PC-3 (cell line): Measurements from ENCODE around the gene TSSC4. TPM values are rescaled to one million over a fixed set of nuclear protein-coding genes. Genes with fewer than 3 reads are reported as not detected.

ENCODE experiments used
- ATAC-seq: fragments of 200-7000 bp; cut with Tn5 transposase; 2 replicates; pipeline ENCODE4 v1.9.1; 2020; ENCODE audit warnings: mild to moderate bottlenecking, moderate library complexity
- BruUV-seq: library from RNA; stranded (reverse); fragments of 400-500 nt; replicated peaks from 2 replicates; lab custom pipeline; 2021; lab: Mats Ljungman, UMichigan
- CTCF ChIA-PET: fragments of 300-600 bp; sonication (Branson Sonifier 250); formaldehyde crosslinking; loops from one replicate; lab custom pipeline; 2022; ENCODE audit warnings: antibody characterized with exemption; lab: Charles Lee
- POLR2A ChIA-PET: fragments of 300-600 bp; sonication (Branson Sonifier 250); formaldehyde crosslinking; loops from one replicate; lab custom pipeline; 2022; ENCODE audit warnings: antibody characterized with exemption; ENCODE audit not compliant: unreplicated experiment; lab: Charles Lee
- DNase-seq: peaks from one replicate; pipeline ENCODE4 v3.0.0-alpha.2; 2015
- H2AFZ ChIP-seq: fragments of 300-600 bp; sonication (generic); 2 replicates; pipeline ENCODE4 v1.6.0; 2016; ENCODE audit warnings: antibody characterized with exemption, low read length
- H3F3A ChIP-seq: fragments of 300-600 bp; sonication (generic); one replicate; pipeline ENCODE4 v1.6.0; 2017; ENCODE audit warnings: antibody characterized with exemption, low read length, control low read depth, mild to moderate bottlenecking; ENCODE audit not compliant: unreplicated experiment
- H3K27ac ChIP-seq: fragments of 300-600 bp; sonication (generic); 2 replicates; pipeline ENCODE4 v1.5.1; 2016; ENCODE audit warnings: mild to moderate bottlenecking, low read length
- H3K27me3 ChIP-seq: fragments of 300-600 bp; sonication (generic); 2 replicates; pipeline ENCODE4 v1.6.1; 2016; ENCODE audit warnings: low read length, mixed read lengths
- H3K36me3 ChIP-seq: fragments of 300-600 bp; sonication (generic); 2 replicates; pipeline ENCODE4 v1.6.1; 2016; ENCODE audit warnings: low read depth, mixed run types, low read length, mixed read lengths
- H3K4me1 ChIP-seq: fragments of 300-600 bp; sonication (generic); 2 replicates; pipeline ENCODE4 v1.5.1; 2016; ENCODE audit warnings: low read length; ENCODE audit not compliant: insufficient read depth
- H3K4me2 ChIP-seq: fragments of 300-600 bp; sonication (generic); 2 replicates; pipeline ENCODE4 v1.6.0; 2016; ENCODE audit warnings: low read length
- H3K4me3 ChIP-seq: fragments of 300-600 bp; sonication (generic); 2 replicates; pipeline ENCODE4 v1.5.1; 2016; ENCODE audit warnings: mild to moderate bottlenecking, low read length, mixed read lengths
- H3K79me2 ChIP-seq: fragments of 300-600 bp; sonication (generic); 2 replicates; pipeline ENCODE4 v1.6.1; 2017; ENCODE audit warnings: low read length, mixed read lengths
- H3K9ac ChIP-seq: fragments of 300-600 bp; sonication (generic); 2 replicates; pipeline ENCODE4 v1.6.0; 2016; ENCODE audit warnings: mild to moderate bottlenecking, low read length
- H3K9me2 ChIP-seq: fragments of 300-600 bp; sonication (generic); replicated peaks from 2 replicates; pipeline ENCODE4 v1.6.1; 2016; ENCODE audit warnings: mixed run types, low read length, mixed read lengths
- H3K9me3 ChIP-seq: fragments of 300-600 bp; sonication (generic); 2 replicates; pipeline ENCODE4 v1.6.1; 2016; ENCODE audit warnings: low read length, mixed read lengths
- H4K20me1 ChIP-seq: fragments of 300-600 bp; sonication (generic); 2 replicates; pipeline ENCODE4 v1.6.1; 2016; ENCODE audit warnings: low read length, mixed read lengths
- EZH2 ChIP-seq: fragments of 300-600 bp; sonication (generic); IDR thresholded peaks from one replicate; pipeline ENCODE4 v1.6.1; 2017; ENCODE audit warnings: antibody characterized with exemption, mild to moderate bottlenecking, low read length; ENCODE audit not compliant: unreplicated experiment
- EZH2phosphoT487 ChIP-seq: fragments of 300-600 bp; sonication (generic); IDR thresholded peaks from 2 replicates; pipeline ENCODE4 v1.6.1; 2018; ENCODE audit warnings: mild to moderate bottlenecking, antibody characterized with exemption, low read length, borderline replicate concordance
- intact Hi-C: fragments of 100-400 bp; cut with micrococcal nuclease; formaldehyde crosslinking; loops from 2 replicates; pipeline ENCODE4 v1.9.0; 2023
- total RNA-seq: library from RNA; depleted of rRNA; stranded (reverse); fragments of >200 nt; gene quantifications from 2 replicates; pipeline ENCODE4 v1.2.3, GENCODE V29; 2014
- TF ChIP-seq, protein P1 (sequence below): fragments of 300-600 bp; sonication (generic); conservative IDR thresholded peaks from 2 replicates; pipeline ENCODE4 v1.5.1; 2017; ENCODE audit warnings: antibody characterized with exemption, low read depth, mild to moderate bottlenecking, low read length

The TSSC4 gene
- total RNA-seq, 1 experiment from 2014 or later = 88.3 TPM

DNA sequence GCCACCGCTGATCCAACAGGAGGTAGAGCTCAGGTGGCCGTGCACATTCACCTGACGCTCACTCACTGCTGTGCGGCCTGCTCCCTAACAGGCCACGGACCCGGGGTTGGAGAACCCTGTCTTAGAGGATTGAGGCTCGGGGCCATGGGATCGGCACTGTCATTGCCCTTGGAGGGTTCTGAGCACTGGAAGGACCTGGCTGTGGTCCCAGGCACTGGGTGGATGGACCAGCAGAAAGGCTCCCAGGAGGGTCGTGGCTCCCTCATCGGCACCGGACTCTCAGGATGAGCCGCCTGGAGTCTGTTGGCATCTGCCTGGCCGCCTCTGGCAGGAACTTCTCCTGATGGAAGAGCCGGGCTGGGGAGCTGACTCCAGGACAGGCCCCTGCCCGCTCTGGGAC is 50.8 kb downstream of the TSSC4 start:
- Histone ChIP-seq H3F3A (no peaks in the 10 kb centered on the region), H3K9me2 (no peaks in the 10 kb centered on the region), H4K20me1 (no peaks in the 10 kb centered on the region), H3K27me3 (no peaks in the 10 kb centered on the region), H3K36me3 (no peaks in the 10 kb centered on the region), H2AFZ (no peak overlapping the region), H3K4me1 (no peaks in the 10 kb centered on the region), H3K9ac (no peak overlapping the region), H3K27ac (no peak overlapping the region), H3K79me2 (no peaks in the 10 kb centered on the region), H3K4me3 (no peak overlapping the region), H3K4me2 (no peak overlapping the region), H3K9me3 (no peaks in the 10 kb centered on the region)
- ATAC-seq = no peak
- POLR2A ChIA-PET = no interaction called here
- TF ChIP-seq EZH2 (no peak), EZH2phosphoT487 (no peak)
- TF ChIP-seq, protein P1, sequence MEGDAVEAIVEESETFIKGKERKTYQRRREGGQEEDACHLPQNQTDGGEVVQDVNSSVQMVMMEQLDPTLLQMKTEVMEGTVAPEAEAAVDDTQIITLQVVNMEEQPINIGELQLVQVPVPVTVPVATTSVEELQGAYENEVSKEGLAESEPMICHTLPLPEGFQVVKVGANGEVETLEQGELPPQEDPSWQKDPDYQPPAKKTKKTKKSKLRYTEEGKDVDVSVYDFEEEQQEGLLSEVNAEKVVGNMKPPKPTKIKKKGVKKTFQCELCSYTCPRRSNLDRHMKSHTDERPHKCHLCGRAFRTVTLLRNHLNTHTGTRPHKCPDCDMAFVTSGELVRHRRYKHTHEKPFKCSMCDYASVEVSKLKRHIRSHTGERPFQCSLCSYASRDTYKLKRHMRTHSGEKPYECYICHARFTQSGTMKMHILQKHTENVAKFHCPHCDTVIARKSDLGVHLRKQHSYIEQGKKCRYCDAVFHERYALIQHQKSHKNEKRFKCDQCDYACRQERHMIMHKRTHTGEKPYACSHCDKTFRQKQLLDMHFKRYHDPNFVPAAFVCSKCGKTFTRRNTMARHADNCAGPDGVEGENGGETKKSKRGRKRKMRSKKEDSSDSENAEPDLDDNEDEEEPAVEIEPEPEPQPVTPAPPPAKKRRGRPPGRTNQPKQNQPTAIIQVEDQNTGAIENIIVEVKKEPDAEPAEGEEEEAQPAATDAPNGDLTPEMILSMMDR = no peak
- no TSS peak for BruUV-seq
- intact Hi-C loops = no loop called here
- no peak for DNase-seq
- CTCF ChIA-PET = no interaction called here

DNA sequence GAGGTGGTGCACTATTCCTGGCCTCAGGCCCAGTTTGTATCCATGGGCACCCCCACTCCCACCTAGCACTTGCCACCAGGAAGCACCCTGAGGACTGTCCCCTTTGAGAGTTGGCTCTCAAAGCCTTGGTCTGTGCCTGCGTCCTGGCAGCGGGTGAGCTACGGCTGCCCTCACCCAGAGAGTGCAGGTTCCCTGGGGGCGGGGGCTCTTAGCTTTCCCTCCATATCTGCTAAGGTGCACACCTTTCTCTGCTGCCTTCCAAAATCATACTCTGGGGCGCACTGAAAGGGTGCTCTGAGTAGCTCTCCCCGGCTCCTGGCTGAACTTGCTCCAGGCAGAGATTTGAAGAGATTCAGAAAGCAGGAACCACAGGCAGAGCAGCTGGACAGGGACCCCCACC is 51.4 kb downstream of the TSSC4 start:
- Histone ChIP-seq H3K27ac (no peak overlapping the region), H3K4me1 (no peaks in the 10 kb centered on the region), H3K9me2 (no peaks in the 10 kb centered on the region), H3K4me2 (no peak overlapping the region), H3K36me3 (no peaks in the 10 kb centered on the region), H3K79me2 (no peaks in the 10 kb centered on the region), H3K9ac (no peak overlapping the region), H3F3A (no peaks in the 10 kb centered on the region), H3K27me3 (no peaks in the 10 kb centered on the region), H4K20me1 (no peaks in the 10 kb centered on the region), H2AFZ (no peak overlapping the region), H3K9me3 (no peaks in the 10 kb centered on the region), H3K4me3 (no peak overlapping the region)
- BruUV-seq = no TSS peak
- intact Hi-C loops = no loop called here
- DNase-seq (no peak), ATAC-seq (no peak)
- TF ChIP-seq EZH2phosphoT487 (no peak), EZH2 (no peak)
- TF ChIP-seq, protein P1 = no peak
- ChIA-PET POLR2A (no interaction called here), CTCF (no interaction called here)

DNA sequence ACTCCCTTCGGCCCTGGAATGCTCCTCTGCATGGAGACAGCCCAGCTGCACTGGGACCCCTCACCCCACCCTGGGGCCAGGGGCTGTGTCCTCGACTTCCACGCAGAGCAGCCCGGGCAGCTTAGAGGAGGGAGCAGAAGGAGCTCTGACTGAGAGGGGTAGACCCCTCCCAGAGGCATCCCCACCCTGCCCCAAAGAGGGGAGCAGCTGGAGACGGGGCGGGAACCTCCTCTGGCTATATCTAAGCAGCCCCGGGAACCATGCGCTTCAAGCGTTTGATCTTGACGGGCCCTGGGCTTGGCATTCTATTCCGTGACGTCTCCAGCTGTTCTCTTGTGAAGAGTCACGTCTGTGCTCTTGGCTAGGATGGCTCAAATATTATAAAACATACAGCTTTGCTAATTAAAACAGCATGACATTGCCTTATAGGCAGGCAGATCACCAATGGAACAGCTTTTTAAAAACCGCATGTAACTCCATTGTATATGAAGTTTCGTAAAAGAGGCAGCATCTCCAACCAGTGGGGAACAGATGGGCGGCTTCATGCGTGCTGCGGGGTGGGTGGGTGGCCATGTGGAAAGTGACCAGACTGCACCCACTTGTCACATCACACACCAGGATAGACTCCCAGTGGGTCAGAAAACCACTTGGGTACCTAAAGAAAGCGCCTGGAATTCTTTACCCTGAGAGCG is 51.9 kb downstream of the TSSC4 start:
- CTCF ChIA-PET = no interaction called here
- H3K27me3 ChIP-seq = no peaks in the 10 kb centered on the region
- TF ChIP-seq EZH2 = no peak
- TF ChIP-seq, protein P1 = no peak
- no peak for TF ChIP-seq EZH2phosphoT487
- ATAC-seq = no peak
- DNase-seq = no peak
- no peaks in the 10 kb centered on the region for H3K9me3 ChIP-seq
- no peak overlapping the region for H3K9ac ChIP-seq
- no peak overlapping the region for H3K27ac ChIP-seq
- H3K4me2 ChIP-seq = no peak overlapping the region
- no TSS peak for BruUV-seq
- H3K4me1 ChIP-seq = no peaks in the 10 kb centered on the region
- no peaks in the 10 kb centered on the region for H3K36me3 ChIP-seq
- H3F3A ChIP-seq = no peaks in the 10 kb centered on the region
- H4K20me1 ChIP-seq = no peaks in the 10 kb centered on the region
- H3K4me3 ChIP-seq = no peak overlapping the region
- intact Hi-C loops = no loop called here
- POLR2A ChIA-PET = no interaction called here
- no peaks in the 10 kb centered on the region for H3K79me2 ChIP-seq
- no peaks in the 10 kb centered on the region for H3K9me2 ChIP-seq
- H2AFZ ChIP-seq = no peak overlapping the region
